ENCODE measurements around the gene C14orf93.

C14orf93 gene

DNA sequence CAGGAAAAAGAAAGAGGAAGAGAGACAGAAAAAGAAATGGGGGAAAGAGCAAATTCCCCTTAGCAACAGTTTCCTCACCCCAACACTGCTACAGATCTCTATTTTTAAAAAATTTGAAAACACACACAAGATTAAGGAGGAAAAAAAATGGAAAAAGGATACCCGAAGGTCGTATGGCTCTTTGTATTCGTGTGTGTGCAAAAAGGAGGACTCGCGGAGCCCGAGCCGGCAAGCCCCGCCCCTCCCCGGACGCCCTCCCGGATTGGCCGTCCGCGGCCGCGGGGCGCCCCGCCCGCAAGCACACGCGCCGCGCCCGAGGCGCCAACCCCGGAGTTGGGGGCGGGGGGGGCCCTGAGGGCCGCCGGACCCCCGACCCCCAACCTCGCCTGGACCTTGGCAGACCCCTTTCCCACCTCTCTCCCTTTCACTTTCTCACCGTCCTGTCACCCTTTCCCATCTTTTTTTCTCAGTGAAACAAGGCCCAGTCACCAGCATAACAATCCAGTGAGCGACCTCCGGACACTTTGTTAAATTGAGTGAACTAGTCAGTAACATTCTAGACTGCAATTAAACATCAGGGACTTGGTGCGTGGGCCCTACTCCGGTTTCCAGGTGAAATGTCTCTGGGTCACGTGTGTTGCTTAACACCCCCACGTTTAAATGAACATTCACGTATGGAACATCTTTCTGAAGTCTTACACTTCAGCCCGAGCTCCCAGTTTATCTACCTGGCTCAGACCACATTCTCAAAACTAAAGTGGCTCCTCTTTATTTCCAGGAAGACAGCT is at the start of gene C14orf93:
Gene C14orf93 (minus strand): TSS at position 205 of the 788 bp plus-strand sequence. CDS start 11,120 bp downstream, outside the sequence.
- no peak for DNase-seq (ENCODE audit: low read depth)

GRCh38 chr14:23058654-23059504 is 48.9 kb upstream of the C14orf93 start:
- no peak for DNase-seq (ENCODE audit: low read depth)

GRCh38 chr14:23057757-23058653 is 48.1 kb upstream of the C14orf93 start:
- DNase-seq (ENCODE audit: low read depth), result no peak

DNA sequence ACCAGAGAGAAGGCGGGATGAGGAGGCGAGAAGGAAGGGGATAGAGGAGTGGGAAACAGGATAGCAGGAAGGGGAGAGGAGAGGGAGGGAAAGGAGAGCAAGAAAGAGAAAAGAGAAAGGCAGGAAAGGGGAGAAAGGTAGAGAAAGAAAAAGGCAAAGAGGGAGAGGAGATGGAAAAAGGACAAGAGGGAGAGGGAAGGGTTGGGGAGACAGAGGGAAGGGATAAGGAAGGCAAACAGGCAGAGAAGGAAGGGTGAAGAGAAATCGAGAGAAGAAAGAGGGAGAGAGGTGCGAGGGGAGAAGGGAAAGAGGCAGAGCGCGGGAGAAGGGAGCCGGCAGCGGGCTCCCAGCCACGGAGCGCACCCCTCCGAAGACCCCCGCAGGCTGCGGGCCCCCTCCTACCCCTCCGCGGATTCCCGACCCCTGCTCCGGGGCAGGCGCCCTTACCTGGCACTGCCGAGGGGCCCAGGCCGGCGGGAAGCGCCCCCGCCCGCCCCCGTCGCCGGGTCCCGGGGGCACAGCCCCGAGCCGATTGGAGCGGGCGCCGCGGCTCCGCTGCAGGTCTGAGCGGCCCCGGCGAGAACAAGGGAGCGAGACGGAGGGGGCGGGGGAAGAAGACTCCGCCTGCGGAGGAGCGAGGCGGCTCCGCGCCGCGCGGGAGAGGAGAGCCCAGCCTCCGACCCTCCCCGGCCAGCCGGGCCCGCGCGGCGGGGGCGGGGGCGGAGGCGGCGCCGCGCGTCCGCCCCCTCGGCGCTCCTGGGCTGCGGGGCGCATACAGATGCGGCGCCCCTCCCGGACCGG is 47.2 kb upstream of the C14orf93 start, which contains the start of gene CDH24:
Gene CDH24 (minus strand): TSS at position 565 of the 801 bp plus-strand sequence. CDS start 1,787 bp downstream, outside the sequence.
- DNase-seq (ENCODE audit: low read depth), result no peak

- DNase-seq (ENCODE audit: low read depth), result no peak
Observed at GRCh38 chr14:23056145-23056955, 46.4 kb upstream of the C14orf93 start.

DNA sequence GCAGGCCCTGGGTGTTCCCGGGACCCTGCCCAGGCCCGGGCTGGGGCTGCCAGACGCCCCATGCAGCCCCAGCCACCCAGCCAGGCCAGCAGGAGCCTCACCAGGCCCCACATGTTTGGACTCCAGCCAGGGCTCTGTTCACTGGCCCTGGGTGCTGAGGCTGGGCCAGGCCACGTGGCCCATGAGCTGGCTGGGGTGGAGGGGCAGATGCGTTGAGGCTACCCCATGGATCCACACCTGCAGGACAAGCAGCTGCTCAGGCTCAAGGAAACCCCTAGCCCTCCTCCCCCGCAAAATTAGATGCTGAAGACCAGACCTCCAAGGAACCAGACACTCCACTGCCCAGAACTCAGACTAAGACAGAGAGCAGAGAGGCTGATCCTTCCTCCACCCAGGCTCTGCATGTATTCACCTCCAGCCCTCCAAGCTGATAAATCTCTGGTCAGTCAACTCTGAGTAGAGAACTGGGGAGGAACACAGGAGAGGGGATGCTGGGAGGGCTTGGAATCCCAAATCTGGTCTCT is 45.7 kb upstream of the C14orf93 start:
- no peak for DNase-seq (ENCODE audit: low read depth)

DNA sequence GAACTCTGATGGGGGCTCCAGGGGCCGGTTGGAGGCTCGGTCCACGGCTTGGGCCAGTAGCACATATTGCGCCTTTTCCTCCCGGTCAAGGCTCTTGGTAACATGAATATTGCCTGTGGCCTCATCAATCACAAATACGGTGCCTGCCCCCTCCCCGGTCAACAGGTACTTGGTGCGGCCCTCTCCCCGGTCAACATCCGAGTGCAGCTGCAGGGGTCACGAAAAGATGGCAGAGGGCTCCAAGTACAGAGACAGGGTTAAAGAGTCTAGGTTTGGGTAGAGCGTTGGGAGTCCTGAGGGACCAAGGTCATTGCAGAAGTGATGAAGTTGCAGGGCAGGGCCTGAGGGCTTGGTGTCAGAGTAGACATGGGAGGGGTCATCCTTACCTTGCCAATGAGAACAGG is 45.2 kb upstream of the C14orf93 start:
- DNase-seq (ENCODE audit: low read depth), result no peak

- no peak for DNase-seq (ENCODE audit: low read depth)
Observed at GRCh38 chr14:23054000-23054811, 44.3 kb upstream of the C14orf93 start.

- DNase-seq (ENCODE audit: low read depth), result no peak
Observed at GRCh38 chr14:23053426-23053825, 43.5 kb upstream of the C14orf93 start.

DNA sequence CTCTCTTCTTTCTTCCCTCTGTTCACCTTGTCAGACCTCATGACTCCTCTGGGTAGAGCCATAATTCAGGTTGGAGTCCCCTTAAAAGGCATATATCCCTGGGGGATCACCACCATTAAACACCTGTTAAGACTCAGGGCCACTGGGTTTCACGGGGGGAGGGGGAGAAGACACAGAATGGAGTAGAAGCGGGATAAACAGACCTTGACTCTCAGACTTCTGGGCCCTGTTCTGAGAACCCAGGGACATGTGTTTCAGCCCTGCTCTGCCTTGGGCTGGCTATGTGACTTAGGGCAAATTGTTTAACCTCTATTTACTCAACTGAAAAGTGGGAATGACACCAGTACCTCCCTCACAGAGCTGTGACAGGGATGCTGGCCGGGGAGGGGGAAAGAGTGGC is 42.7 kb upstream of the C14orf93 start:
- DNase-seq (ENCODE audit: low read depth), result no peak

- no peak for DNase-seq (ENCODE audit: low read depth)
Observed at GRCh38 chr14:23052182-23052623, 42.3 kb upstream of the C14orf93 start.

DNA sequence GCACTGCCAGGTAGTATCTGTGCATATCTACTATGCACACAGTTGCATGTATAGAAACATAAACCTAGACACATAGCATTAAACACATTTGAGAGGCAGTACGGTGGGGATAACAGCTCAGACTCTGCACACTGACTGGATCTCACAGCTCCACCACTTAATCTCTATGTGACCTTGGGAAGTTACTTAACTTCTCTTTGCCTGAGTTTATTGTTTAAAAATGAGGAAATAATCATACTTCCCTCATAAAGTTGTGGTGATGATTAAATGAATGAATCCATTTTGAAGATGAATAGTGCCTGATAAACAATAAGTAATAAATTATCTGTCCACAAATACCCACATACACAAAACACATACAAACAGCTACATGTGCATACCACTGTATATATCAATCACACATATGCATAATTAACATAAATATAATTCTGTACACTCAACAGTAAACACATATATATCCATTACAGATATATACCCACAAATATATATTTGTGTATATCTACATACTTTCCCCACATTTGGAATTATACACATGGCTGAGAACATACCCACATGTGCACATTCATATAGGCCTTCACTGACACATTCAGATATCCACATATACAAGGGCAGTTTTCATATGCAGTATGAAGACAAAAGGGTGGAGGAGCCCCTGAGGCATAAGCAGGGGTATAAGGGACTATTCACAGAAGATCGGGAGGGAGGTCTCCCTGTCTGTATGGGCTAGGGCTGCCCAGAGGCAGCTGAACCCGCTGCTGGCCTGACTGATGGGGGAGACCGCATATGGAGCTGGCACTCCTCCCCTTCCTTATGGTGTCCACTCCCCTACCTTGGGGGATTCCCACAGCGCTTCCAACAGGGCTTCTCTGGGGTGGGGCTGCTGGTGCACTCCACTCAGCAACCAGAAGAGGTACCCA is 41.5 kb upstream of the C14orf93 start:
- DNase-seq (ENCODE audit: low read depth), result no peak

GRCh38 chr14:23049011-23049410 is 39.1 kb upstream of the C14orf93 start:
- DNase-seq (ENCODE audit: low read depth), result no peak

GRCh38 chr14:23047751-23048693 is 38.1 kb upstream of the C14orf93 start:
- no peak for DNase-seq (ENCODE audit: low read depth)

GRCh38 chr14:23047034-23047634 is 37.2 kb upstream of the C14orf93 start:
- DNase-seq (ENCODE audit: low read depth), result no peak

Measured in non-pigmented ciliary epithelial cell (primary cell).